IMR-90 (cell line): ENCODE results near the gene TERB1. TPM values are rescaled to one million over a fixed set of nuclear protein-coding genes. Genes with fewer than 3 reads are reported as not detected.

Experiments used
- FOS ChIP-seq: fragments of 150-350 bp; IDR thresholded peaks from 2 replicates; pipeline ENCODE4 v1.6.1; 2016; ENCODE audit warnings: low read depth, low read length
- MXI1 ChIP-seq: IDR thresholded peaks from 2 replicates; pipeline ENCODE4 v1.6.1; 2012; ENCODE audit warnings: low read depth, mild to moderate bottlenecking, low read length, moderate library complexity, borderline replicate concordance
- RFX5 ChIP-seq: IDR thresholded peaks from 2 replicates; pipeline ENCODE4 v1.8.0; 2012; ENCODE audit warnings: low read depth, mild to moderate bottlenecking, low read length, moderate library complexity
- polyA plus RNA-seq, 3 experiments: library from polyadenylated mRNA; depleted of rRNA; stranded (reverse); fragments of >200 nt; gene quantifications; 2 replicates each; pipeline ENCODE4 v1.2.3, GENCODE V29; 2012; ENCODE audit warnings: low replicate concordance in 1 of 3
- total RNA-seq: library from RNA; depleted of rRNA; stranded (reverse); fragments of >200 nt; gene quantifications from 2 replicates; pipeline ENCODE4 v1.2.3, GENCODE V29; 2012

Gene TERB1
- total and polyA plus RNA-seq, 2 of the 4 experiments (the other 2 are of a cell fraction): not detected

- no peak for TF ChIP-seq FOS
- no peak for TF ChIP-seq RFX5
- TF ChIP-seq MXI1: no peak
Observed at GRCh38 chr16:66741950-66742808, 59.2 kb downstream of the TERB1 start (continued).
